ENCODE measurements around the gene CLN5. TPM values are rescaled to one million over a fixed set of nuclear protein-coding genes. Genes with fewer than 3 reads are reported as not detected.

The CLN5 gene
- total RNA-seq, 1 experiment from 2014 or later, result 7.7 TPM

DNA sequence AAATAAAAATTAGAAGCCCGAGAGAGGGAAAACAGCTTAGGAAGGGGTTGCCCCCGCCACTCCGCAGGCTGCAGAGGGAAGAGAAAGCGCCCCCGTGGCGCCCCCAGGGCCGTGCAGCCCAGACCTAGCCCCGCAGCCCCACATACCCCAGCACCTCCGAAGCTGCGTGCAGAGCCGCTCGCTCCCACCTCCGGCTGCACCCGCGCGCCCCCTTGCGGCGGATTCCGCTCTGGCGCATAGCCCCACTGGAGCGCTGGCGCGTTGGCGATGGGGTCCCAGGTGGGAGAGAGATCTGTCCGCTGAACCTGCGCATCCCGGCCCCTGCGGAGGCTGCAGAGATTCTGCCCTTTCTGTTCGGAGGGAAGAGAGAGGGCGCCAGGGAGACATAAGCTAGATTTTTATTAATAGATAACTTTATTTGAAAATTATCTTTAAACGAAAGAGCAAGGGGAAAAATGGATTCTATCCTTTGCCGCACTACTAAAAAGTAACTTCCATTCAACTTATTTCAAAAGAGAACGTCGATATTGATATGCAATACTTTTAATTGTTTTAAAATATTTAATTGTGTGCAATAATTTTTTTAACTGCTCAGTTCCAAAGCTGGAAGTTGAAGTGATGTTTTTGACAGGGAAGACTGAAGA, 11.7 kb upstream of the CLN5 start:
- TF ChIP-seq EZH2phosphoT487 (IDR thresholded peaks at IDR 0.05; ENCODE audit: borderline replicate concordance, low read length) (no peak), EZH2 (IDR thresholded peaks at IDR 0.05; ENCODE audit: low read length, unreplicated experiment) (no peak)
- TF ChIP-seq, protein P1, sequence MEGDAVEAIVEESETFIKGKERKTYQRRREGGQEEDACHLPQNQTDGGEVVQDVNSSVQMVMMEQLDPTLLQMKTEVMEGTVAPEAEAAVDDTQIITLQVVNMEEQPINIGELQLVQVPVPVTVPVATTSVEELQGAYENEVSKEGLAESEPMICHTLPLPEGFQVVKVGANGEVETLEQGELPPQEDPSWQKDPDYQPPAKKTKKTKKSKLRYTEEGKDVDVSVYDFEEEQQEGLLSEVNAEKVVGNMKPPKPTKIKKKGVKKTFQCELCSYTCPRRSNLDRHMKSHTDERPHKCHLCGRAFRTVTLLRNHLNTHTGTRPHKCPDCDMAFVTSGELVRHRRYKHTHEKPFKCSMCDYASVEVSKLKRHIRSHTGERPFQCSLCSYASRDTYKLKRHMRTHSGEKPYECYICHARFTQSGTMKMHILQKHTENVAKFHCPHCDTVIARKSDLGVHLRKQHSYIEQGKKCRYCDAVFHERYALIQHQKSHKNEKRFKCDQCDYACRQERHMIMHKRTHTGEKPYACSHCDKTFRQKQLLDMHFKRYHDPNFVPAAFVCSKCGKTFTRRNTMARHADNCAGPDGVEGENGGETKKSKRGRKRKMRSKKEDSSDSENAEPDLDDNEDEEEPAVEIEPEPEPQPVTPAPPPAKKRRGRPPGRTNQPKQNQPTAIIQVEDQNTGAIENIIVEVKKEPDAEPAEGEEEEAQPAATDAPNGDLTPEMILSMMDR (conservative IDR thresholded peaks at IDR 0.05; ENCODE audit: low read depth, low read length), result peak; percentile 84
- BruUV-seq (replicated peaks), result no TSS peak
- DNase-seq (peak; percentile 71), ATAC-seq (peak; percentile 99)
- CTCF ChIA-PET, result interaction anchor here (0.6 to 1.0 kb wide), 2 partner anchors 72 to 312 kb away, joined by 3 to 7 read pairs; no protein-coding TSS in a partner anchor
- Histone ChIP-seq H3K9ac (ENCODE audit: low read length) (no peak overlapping the region), H3K79me2 (ENCODE audit: low read length) (no peaks in the 10 kb centered on the region), H3K9me3 (ENCODE audit: low read length) (no peaks in the 10 kb centered on the region), H3F3A (ENCODE audit: low read length, unreplicated experiment) (no peaks in the 10 kb centered on the region), H3K36me3 (ENCODE audit: low read depth, low read length) (no peaks in the 10 kb centered on the region), H3K9me2 (replicated peaks; ENCODE audit: low read length) (no peaks in the 10 kb centered on the region), H4K20me1 (ENCODE audit: low read length) (no peaks in the 10 kb centered on the region), H3K27me3 (ENCODE audit: low read length) (no peaks in the 10 kb centered on the region), H3K4me3 (ENCODE audit: low read length) (peak overlapping the region; percentile 59), H3K4me1 (ENCODE audit: insufficient read depth, low read length) (no peaks in the 10 kb centered on the region), H2AFZ (ENCODE audit: low read length) (peak overlapping the region; percentile 75; the same call in 1 of the 2 replicates), H3K27ac (ENCODE audit: low read length) (no peak overlapping the region), H3K4me2 (ENCODE audit: low read length) (peak overlapping the region; percentile 79)
- intact Hi-C loops (cut with micrococcal nuclease), result loop anchor here (2.0 to 5.0 kb wide), 2 partner anchors 78 to 313 kb away; no protein-coding TSS in a partner anchor
- POLR2A ChIA-PET (ENCODE audit: unreplicated experiment), result no interaction called here

DNA sequence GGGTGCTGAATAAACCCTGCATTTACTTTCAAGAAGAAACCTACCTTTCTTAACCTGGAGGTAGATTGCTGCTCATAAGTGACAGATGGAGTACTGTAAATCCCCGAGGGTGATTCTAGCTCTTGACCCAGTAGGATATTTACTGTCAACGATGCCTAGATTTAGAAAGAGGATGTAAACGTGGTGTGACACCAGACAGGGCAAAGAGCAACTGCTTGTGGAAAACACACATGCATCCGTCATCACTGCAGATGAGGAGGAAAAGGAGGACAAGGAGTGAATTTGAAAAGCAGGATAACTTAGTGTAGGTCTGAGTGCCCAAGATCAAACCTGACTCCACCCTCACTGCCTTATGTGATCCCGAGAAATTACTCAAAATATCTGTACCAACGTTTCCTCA, 9.8 kb upstream of the CLN5 start:
- ATAC-seq (no peak), DNase-seq (no peak)
- intact Hi-C loops (cut with micrococcal nuclease), result loop anchor here (5.0 kb wide), 1 partner anchor 80 kb away; no protein-coding TSS in a partner anchor
- no TSS peak for BruUV-seq (replicated peaks)
- Histone ChIP-seq H4K20me1 (ENCODE audit: low read length) (no peaks in the 10 kb centered on the region), H3K4me3 (ENCODE audit: low read length) (no peak overlapping the region), H3K27ac (ENCODE audit: low read length) (no peak overlapping the region), H3F3A (ENCODE audit: low read length, unreplicated experiment) (no peaks in the 10 kb centered on the region), H3K4me2 (ENCODE audit: low read length) (no peak overlapping the region), H3K27me3 (ENCODE audit: low read length) (no peaks in the 10 kb centered on the region), H3K9ac (ENCODE audit: low read length) (no peak overlapping the region), H3K36me3 (ENCODE audit: low read depth, low read length) (no peaks in the 10 kb centered on the region), H3K4me1 (ENCODE audit: insufficient read depth, low read length) (no peaks in the 10 kb centered on the region), H3K79me2 (ENCODE audit: low read length) (no peaks in the 10 kb centered on the region), H3K9me2 (replicated peaks; ENCODE audit: low read length) (no peaks in the 10 kb centered on the region), H2AFZ (ENCODE audit: low read length) (no peak overlapping the region), H3K9me3 (ENCODE audit: low read length) (no peaks in the 10 kb centered on the region)
- ChIA-PET POLR2A (ENCODE audit: unreplicated experiment) (no interaction called here), CTCF (no interaction called here)
- TF ChIP-seq EZH2phosphoT487 (IDR thresholded peaks at IDR 0.05; ENCODE audit: borderline replicate concordance, low read length) (no peak), EZH2 (IDR thresholded peaks at IDR 0.05; ENCODE audit: low read length, unreplicated experiment) (no peak)
- TF ChIP-seq, protein P1 (conservative IDR thresholded peaks at IDR 0.05; ENCODE audit: low read depth, low read length), result no peak

DNA sequence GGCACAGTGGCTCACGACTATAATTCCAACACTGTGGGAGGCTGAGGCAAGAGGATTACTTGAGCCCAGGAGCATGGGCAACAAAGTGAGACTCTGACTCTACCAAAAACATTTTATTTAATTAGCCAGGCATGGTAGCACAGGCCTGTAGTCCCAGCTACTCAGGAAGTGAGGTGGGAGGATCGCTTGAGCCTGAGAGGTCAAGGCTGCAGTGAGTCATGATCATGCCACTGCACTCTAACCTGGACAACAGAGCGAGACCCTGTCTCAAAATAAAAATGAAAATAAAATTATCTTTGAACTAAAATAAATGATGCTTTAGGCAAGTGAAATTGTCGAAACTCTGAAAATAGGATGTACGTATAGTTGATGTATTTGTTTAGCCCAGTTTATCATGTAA, 8.2 kb upstream of the CLN5 start:
- ATAC-seq (no peak), DNase-seq (no peak)
- Histone ChIP-seq H3K79me2 (ENCODE audit: low read length) (no peaks in the 10 kb centered on the region), H3F3A (ENCODE audit: low read length, unreplicated experiment) (no peaks in the 10 kb centered on the region), H3K4me3 (ENCODE audit: low read length) (no peak overlapping the region), H3K9me3 (ENCODE audit: low read length) (no peaks in the 10 kb centered on the region), H3K9me2 (replicated peaks; ENCODE audit: low read length) (no peaks in the 10 kb centered on the region), H4K20me1 (ENCODE audit: low read length) (no peaks in the 10 kb centered on the region), H3K27ac (ENCODE audit: low read length) (no peak overlapping the region), H3K27me3 (ENCODE audit: low read length) (no peaks in the 10 kb centered on the region), H3K9ac (ENCODE audit: low read length) (no peak overlapping the region), H3K4me1 (ENCODE audit: insufficient read depth, low read length) (no peaks in the 10 kb centered on the region), H2AFZ (ENCODE audit: low read length) (no peak overlapping the region), H3K4me2 (ENCODE audit: low read length) (no peak overlapping the region), H3K36me3 (ENCODE audit: low read depth, low read length) (no peaks in the 10 kb centered on the region)
- ChIA-PET CTCF (no interaction called here), POLR2A (ENCODE audit: unreplicated experiment) (no interaction called here)
- TF ChIP-seq EZH2 (IDR thresholded peaks at IDR 0.05; ENCODE audit: low read length, unreplicated experiment) (no peak), EZH2phosphoT487 (IDR thresholded peaks at IDR 0.05; ENCODE audit: borderline replicate concordance, low read length) (no peak)
- TF ChIP-seq, protein P1 (conservative IDR thresholded peaks at IDR 0.05; ENCODE audit: low read depth, low read length), result no peak
- BruUV-seq (replicated peaks), result no TSS peak
- intact Hi-C loops (cut with micrococcal nuclease), result loop anchor here (5.0 kb wide), 1 partner anchor 81 kb away; no protein-coding TSS in a partner anchor

Data from PC-3 (cell line).